IMR-90 (cell line): ENCODE measurements around the gene C12orf75. TPM values are rescaled to one million over a fixed set of nuclear protein-coding genes. Genes with fewer than 3 reads are reported as not detected.

Experiments
- ATAC-seq: fragments of 200-7000 bp; cut with Tn5 transposase; 2 replicates; pipeline ENCODE4 v1.9.1; 2020; ENCODE audit warnings: low read depth, mild to moderate bottlenecking, moderate library complexity
- BruUV-seq: library from RNA; stranded (reverse); fragments of 400-500 nt; replicated peaks from 2 replicates; lab custom pipeline; 2021; lab: Mats Ljungman, UMichigan
- CTCF ChIA-PET: fragments of 300-600 bp; formaldehyde crosslinking; extraction: SDS; loops from one replicate; lab custom pipeline; 2021; ENCODE audit warnings: antibody characterized with exemption; lab: Yijun Ruan, JAX
- POLR2A ChIA-PET: fragments of 300-600 bp; sonication (Branson Sonifier 250); formaldehyde crosslinking; loops from one replicate; lab custom pipeline; 2022; ENCODE audit warnings: antibody characterized with exemption; ENCODE audit not compliant: unreplicated experiment; lab: Charles Lee
- DNase-seq: peaks from one replicate; pipeline ENCODE4 v3.0.0; 2013
- H2AFZ ChIP-seq: replicated peaks from 2 replicates; pipeline ENCODE3; 2013; ENCODE audit warnings: low read length, mild to moderate bottlenecking; ENCODE audit not compliant: poor library complexity
- H2AK5ac ChIP-seq: 2 replicates; pipeline ENCODE4 v1.6.1; 2013; ENCODE audit warnings: low read depth, low read length, inconsistent platforms
- H2AK9ac ChIP-seq: replicated peaks from 2 replicates; pipeline ENCODE3; 2013; ENCODE audit warnings: mild to moderate bottlenecking, low read depth, low read length, moderate library complexity; ENCODE audit not compliant: poor library complexity
- H2BK120ac ChIP-seq: 2 replicates; pipeline ENCODE4 v1.6.1; 2013; ENCODE audit warnings: low read depth, low read length, inconsistent platforms
- H2BK15ac ChIP-seq: 3 replicates; pipeline ENCODE4 v1.6.1; 2013; ENCODE audit warnings: low read depth, low read length, inconsistent platforms
- H2BK20ac ChIP-seq: 2 replicates; pipeline ENCODE4 v1.6.1; 2013; ENCODE audit warnings: low read depth, mild to moderate bottlenecking, inconsistent platforms, low read length, moderate library complexity
- H2BK5ac ChIP-seq: 2 replicates; pipeline ENCODE4 v1.6.1; 2013; ENCODE audit warnings: mild to moderate bottlenecking, low read depth, low read length, inconsistent platforms; ENCODE audit not compliant: poor library complexity, severe bottlenecking
- H3K14ac ChIP-seq: replicated peaks from 2 replicates; pipeline ENCODE4 v1.6.1; 2013; ENCODE audit warnings: low read depth, low read length, inconsistent platforms
- H3K18ac ChIP-seq: 2 replicates; pipeline ENCODE4 v1.6.1; 2013; ENCODE audit warnings: low read depth, low read length, control low read depth
- H3K23ac ChIP-seq: 2 replicates; pipeline ENCODE4 v1.6.1; 2013; ENCODE audit warnings: low read depth, low read length, inconsistent platforms
- H3K27ac ChIP-seq: 2 replicates; pipeline ENCODE4 v1.5.1; 2013; ENCODE audit warnings: mild to moderate bottlenecking, control low read depth, low read length; ENCODE audit not compliant: insufficient read depth
- H3K27me3 ChIP-seq: 2 replicates; pipeline ENCODE4 v1.6.1; 2013; ENCODE audit warnings: low read length; ENCODE audit not compliant: control insufficient read depth, insufficient read depth
- H3K36me3 ChIP-seq: 2 replicates; pipeline ENCODE4 v1.6.1; 2013; ENCODE audit warnings: low read length, mixed read lengths; ENCODE audit not compliant: control insufficient read depth, insufficient read depth
- H3K4ac ChIP-seq: 2 replicates; pipeline ENCODE4 v1.6.1; 2013; ENCODE audit warnings: low read depth, low read length, inconsistent platforms
- H3K4me1 ChIP-seq: 2 replicates; pipeline ENCODE4 v1.6.1; 2013; ENCODE audit warnings: low read length, mixed read lengths; ENCODE audit not compliant: control insufficient read depth, insufficient read depth
- H3K4me2 ChIP-seq: 2 replicates; pipeline ENCODE4 v1.6.1; 2013; ENCODE audit warnings: low read depth, mild to moderate bottlenecking, control low read depth, low read length, moderate library complexity
- H3K4me3 ChIP-seq: 2 replicates; pipeline ENCODE4 v1.5.1; 2013; ENCODE audit warnings: low read depth, mild to moderate bottlenecking, control low read depth, low read length, moderate library complexity; ENCODE audit not compliant: insufficient read depth
- H3K56ac ChIP-seq: 2 replicates; pipeline ENCODE4 v1.6.1; 2013; ENCODE audit warnings: low read length, inconsistent platforms; ENCODE audit not compliant: insufficient read depth; ENCODE audit errors: extremely low read depth
- H3K79me1 ChIP-seq, 2 experiments: 2 replicates each; pipeline ENCODE4 v1.6.1; 2013; ENCODE audit warnings: low read length in 2 of 2, inconsistent platforms in 1 of 2, low read depth in 1 of 2
- H3K9ac ChIP-seq: 2 replicates; pipeline ENCODE4 v1.6.1; 2013; ENCODE audit warnings: low read depth, low read length, control low read depth
- H3K9me1 ChIP-seq: 2 replicates; pipeline ENCODE4 v1.6.1; 2013; ENCODE audit warnings: low read length, inconsistent platforms; ENCODE audit not compliant: insufficient read depth
- H3K9me3 ChIP-seq: 2 replicates; pipeline ENCODE4 v1.6.1; 2013; ENCODE audit warnings: low read length; ENCODE audit not compliant: control insufficient read depth, insufficient read depth
- H4K20me1 ChIP-seq: 2 replicates; pipeline ENCODE4 v1.6.1; 2013; ENCODE audit warnings: low read length, inconsistent platforms; ENCODE audit not compliant: insufficient read depth
- H4K5ac ChIP-seq: 2 replicates; pipeline ENCODE4 v1.6.1; 2013; ENCODE audit warnings: mild to moderate bottlenecking, low read depth, low read length, control low read depth
- H4K8ac ChIP-seq, 2 experiments: 2 replicates each; pipeline ENCODE4 v1.6.1; 2013; ENCODE audit warnings: low read depth in 2 of 2, low read length in 2 of 2, control low read depth in 1 of 2, inconsistent platforms in 1 of 2
- H4K91ac ChIP-seq: 2 replicates; pipeline ENCODE4 v1.6.1; 2013; ENCODE audit warnings: low read depth, low read length, inconsistent platforms; ENCODE audit not compliant: insufficient read depth
- CHD1 ChIP-seq: IDR thresholded peaks from 2 replicates; pipeline ENCODE4 v1.6.1; 2012; ENCODE audit warnings: low read depth, low read length, improper control_type of control experiment
- FOS ChIP-seq: fragments of 150-350 bp; IDR thresholded peaks from 2 replicates; pipeline ENCODE4 v1.6.1; 2016; ENCODE audit warnings: low read depth, low read length
- NFE2L2 ChIP-seq: fragments of 150-350 bp; IDR thresholded peaks from 2 replicates; pipeline ENCODE4 v1.6.1; 2016; ENCODE audit warnings: low read depth, mild to moderate bottlenecking, low read length
- POLR2A ChIP-seq: IDR thresholded peaks from 2 replicates; pipeline ENCODE4 v1.6.1; 2012; ENCODE audit warnings: mild to moderate bottlenecking, low read depth, low read length
- RAD21 ChIP-seq: IDR thresholded peaks from 2 replicates; pipeline ENCODE4 v1.6.1; 2012; ENCODE audit warnings: low read length, improper control_type of control experiment
- RFX5 ChIP-seq: IDR thresholded peaks from 2 replicates; pipeline ENCODE4 v1.8.0; 2012; ENCODE audit warnings: low read depth, mild to moderate bottlenecking, low read length, moderate library complexity
- SMC3 ChIP-seq: fragments of 150-350 bp; IDR thresholded peaks from 2 replicates; pipeline ENCODE4 v1.6.1; 2016; ENCODE audit warnings: low read depth, mild to moderate bottlenecking, antibody characterized with exemption, low read length, moderate library complexity
- WGBS, 2 experiments: methylation state at CpG; one replicate each; pipeline versions ENCODE4 v1.1.5 to v1.1.7; 2013; ENCODE audit warnings: missing lambda C conversion rate in 2 of 2; ENCODE audit not compliant: insufficient read length in 1 of 2; ENCODE audit errors: extremely low coverage in 2 of 2; 5-methylcytosine and 5-hydroxymethylcytosine counted together
- dilution Hi-C: fragments of 300-500 bp; cut with HindIII; formaldehyde crosslinking; loops from one replicate; pipeline ENCODE4 v1.14.3; 2018; ENCODE audit warnings: low sequenced_read_pairs; ENCODE audit not compliant: unreplicated experiment
- in situ Hi-C: fragments of 300-500 bp; cut with MboI; formaldehyde crosslinking; loops from 3 replicates; pipeline ENCODE4 v1.14.3; 2019; ENCODE audit warnings: low sequenced_read_pairs, inconsistent platforms, mixed read lengths
- intact Hi-C: fragments of 100-400 bp; cut with micrococcal nuclease; formaldehyde crosslinking; loops from 2 replicates; pipeline ENCODE4 v1.10.0; 2022
- polyA plus RNA-seq, 3 experiments: library from polyadenylated mRNA; depleted of rRNA; stranded (reverse); fragments of >200 nt; gene quantifications; 2 replicates each; pipeline ENCODE4 v1.2.3, GENCODE V29; 2012; ENCODE audit warnings: low replicate concordance in 1 of 3
- total RNA-seq: library from RNA; depleted of rRNA; stranded (reverse); fragments of >200 nt; gene quantifications from 2 replicates; pipeline ENCODE4 v1.2.3, GENCODE V29; 2012
- TF ChIP-seq, protein P1 (sequence below): fragments of 150-350 bp; IDR thresholded peaks from 2 replicates; pipeline ENCODE4 v1.6.1; 2016; ENCODE audit warnings: low read depth, mild to moderate bottlenecking, low read length, moderate library complexity, borderline replicate concordance
- TF ChIP-seq, protein P2 (sequence below): conservative IDR thresholded peaks from 2 replicates; pipeline ENCODE4 v1.5.1; 2012; ENCODE audit warnings: mild to moderate bottlenecking, low read depth, low read length, improper control_type of control experiment

Gene C12orf75
- total and polyA plus RNA-seq, 2 of the 4 experiments (the other 2 are of a cell fraction): 145 to 278 TPM

DNA sequence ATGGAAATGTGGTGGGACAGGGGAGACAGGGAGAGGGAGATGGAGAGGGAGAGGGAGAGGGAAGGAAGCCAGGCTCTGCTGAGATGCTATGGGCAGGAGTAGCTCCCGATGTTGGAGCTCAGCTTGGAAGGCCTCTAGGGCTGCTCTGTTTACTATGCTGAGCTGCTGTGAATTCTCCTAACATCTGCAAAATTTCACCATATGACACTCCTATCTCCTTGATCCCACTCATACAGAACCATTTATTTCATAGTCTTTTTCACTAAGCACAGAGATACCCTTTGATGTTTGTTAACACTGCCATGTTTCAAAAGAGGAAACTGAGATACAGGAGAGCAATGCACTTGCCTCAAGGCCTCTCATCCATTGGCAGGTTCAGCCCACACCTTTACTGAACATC is 60.7 kb downstream of the C12orf75 start:
- ATAC-seq: no peak; the same call in 1 of the 2 replicates
- H4K5ac ChIP-seq: no peak overlapping the region
- no peak overlapping the region for H3K56ac ChIP-seq
- no TSS peak for BruUV-seq
- H3K9me1 ChIP-seq: peaks cover 13% of the 10 kb centered on the region; the same call in 1 of the 2 replicates
- H4K20me1 ChIP-seq: no peaks in the 10 kb centered on the region
- H4K91ac ChIP-seq: no peak overlapping the region
- no peak overlapping the region for H3K9ac ChIP-seq
- WGBS, 2 experiments: no CpG with 5 or more reads among the region's 1 CpG
- TF ChIP-seq, protein P1, sequence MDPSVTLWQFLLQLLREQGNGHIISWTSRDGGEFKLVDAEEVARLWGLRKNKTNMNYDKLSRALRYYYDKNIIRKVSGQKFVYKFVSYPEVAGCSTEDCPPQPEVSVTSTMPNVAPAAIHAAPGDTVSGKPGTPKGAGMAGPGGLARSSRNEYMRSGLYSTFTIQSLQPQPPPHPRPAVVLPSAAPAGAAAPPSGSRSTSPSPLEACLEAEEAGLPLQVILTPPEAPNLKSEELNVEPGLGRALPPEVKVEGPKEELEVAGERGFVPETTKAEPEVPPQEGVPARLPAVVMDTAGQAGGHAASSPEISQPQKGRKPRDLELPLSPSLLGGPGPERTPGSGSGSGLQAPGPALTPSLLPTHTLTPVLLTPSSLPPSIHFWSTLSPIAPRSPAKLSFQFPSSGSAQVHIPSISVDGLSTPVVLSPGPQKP: no peak
- no peak for TF ChIP-seq CHD1
- no peak for TF ChIP-seq SMC3
- TF ChIP-seq, protein P2, sequence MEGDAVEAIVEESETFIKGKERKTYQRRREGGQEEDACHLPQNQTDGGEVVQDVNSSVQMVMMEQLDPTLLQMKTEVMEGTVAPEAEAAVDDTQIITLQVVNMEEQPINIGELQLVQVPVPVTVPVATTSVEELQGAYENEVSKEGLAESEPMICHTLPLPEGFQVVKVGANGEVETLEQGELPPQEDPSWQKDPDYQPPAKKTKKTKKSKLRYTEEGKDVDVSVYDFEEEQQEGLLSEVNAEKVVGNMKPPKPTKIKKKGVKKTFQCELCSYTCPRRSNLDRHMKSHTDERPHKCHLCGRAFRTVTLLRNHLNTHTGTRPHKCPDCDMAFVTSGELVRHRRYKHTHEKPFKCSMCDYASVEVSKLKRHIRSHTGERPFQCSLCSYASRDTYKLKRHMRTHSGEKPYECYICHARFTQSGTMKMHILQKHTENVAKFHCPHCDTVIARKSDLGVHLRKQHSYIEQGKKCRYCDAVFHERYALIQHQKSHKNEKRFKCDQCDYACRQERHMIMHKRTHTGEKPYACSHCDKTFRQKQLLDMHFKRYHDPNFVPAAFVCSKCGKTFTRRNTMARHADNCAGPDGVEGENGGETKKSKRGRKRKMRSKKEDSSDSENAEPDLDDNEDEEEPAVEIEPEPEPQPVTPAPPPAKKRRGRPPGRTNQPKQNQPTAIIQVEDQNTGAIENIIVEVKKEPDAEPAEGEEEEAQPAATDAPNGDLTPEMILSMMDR: no peak
- no peak for TF ChIP-seq POLR2A
- no peak for TF ChIP-seq RFX5
- TF ChIP-seq RAD21: no peak
- TF ChIP-seq FOS: no peak
- no peak for TF ChIP-seq NFE2L2
- no peak overlapping the region for H4K8ac ChIP-seq
- H2BK20ac ChIP-seq: no peak overlapping the region
- in situ Hi-C loops (loop anchor here (25.0 kb wide), 1 partner anchor 179 kb away; no protein-coding TSS in a partner anchor), dilution Hi-C loops (no loop called here), intact Hi-C loops (no loop called here)
- no peak overlapping the region for H3K18ac ChIP-seq
- H3K79me1 ChIP-seq: peaks cover 0 to 5% of the 10 kb centered on the region in 2 experiments; a peak in 1 of 4 replicates
- no peak overlapping the region for H3K4me2 ChIP-seq
- H3K27me3 ChIP-seq: no peaks in the 10 kb centered on the region
- ChIA-PET CTCF (no interaction called here), POLR2A (no interaction called here)
- H2AK5ac ChIP-seq: no peak overlapping the region
- no peak overlapping the region; the same call in 1 of the 2 replicates for H3K4ac ChIP-seq
- no peak overlapping the region for H2AK9ac ChIP-seq
- H3K9me3 ChIP-seq: no peaks in the 10 kb centered on the region
- no peak overlapping the region for H2BK120ac ChIP-seq
- H3K36me3 ChIP-seq: no peaks in the 10 kb centered on the region; the same call in 1 of the 2 replicates
- H3K27ac ChIP-seq: no peak overlapping the region
- H3K23ac ChIP-seq: no peak overlapping the region
- H2BK5ac ChIP-seq: no peak overlapping the region
- H2AFZ ChIP-seq: no peak overlapping the region
- no peak overlapping the region for H3K4me3 ChIP-seq
- H3K4me1 ChIP-seq: no peaks in the 10 kb centered on the region; the same call in 1 of the 2 replicates
- H2BK15ac ChIP-seq: no peak overlapping the region
- H3K14ac ChIP-seq: no peak overlapping the region
- DNase-seq: no peak
